Gastroesophageal sphincter (tissue), 3 donors: ENCODE data around the gene RHOXF2.

Source experiments
- CTCF ChIP-seq, 4 experiments: fragments of 200-600 bp in 2 of 4; fragments of 450-650 bp in 2 of 4; sonication (generic) in 1 of 4; IDR thresholded peaks; one replicate each; pipeline ENCODE4 v1.5.1; 2017 to 2019; ENCODE audit warnings: antibody characterized with exemption in 4 of 4, mild to moderate bottlenecking in 2 of 4, moderate library complexity in 2 of 4
- EP300 ChIP-seq: sonication (generic); formaldehyde crosslinking; IDR thresholded peaks from one replicate; pipeline ENCODE4 v1.6.1; 2017; ENCODE audit warnings: antibody characterized with exemption, mild to moderate bottlenecking
- POLR2A ChIP-seq, 2 donors: fragments of 450-650 bp; IDR thresholded peaks; one replicate each; pipeline ENCODE4 v1.6.1; 2017; ENCODE audit warnings: antibody characterized with exemption in 2 of 2, mild to moderate bottlenecking in 2 of 2, moderate library complexity in 1 of 2
- POLR2AphosphoS5 ChIP-seq: sonication (generic); formaldehyde crosslinking; IDR thresholded peaks from one replicate; pipeline ENCODE4 v1.6.1; 2017; ENCODE audit warnings: antibody characterized with exemption

- no peak for TF ChIP-seq CTCF (IDR thresholded peaks at IDR 0.05)
- no peak for TF ChIP-seq POLR2A (IDR thresholded peaks at IDR 0.05)
- no peak for TF ChIP-seq EP300
- no peak for TF ChIP-seq POLR2AphosphoS5
Measured at GRCh38 chrX:120200851-120201250, 42.4 kb downstream of the RHOXF2 start.
